Stimulated activated CD8-positive, alpha-beta memory T cell treated with anti-CD3 and anti-CD28 coated beads, Interleukin-15, amount 100 ng/mL, for 24 hours (primary cell): ENCODE results near the gene FMNL3.
"Not testable (repeated sequence)": the region's sequence is repeated elsewhere in the genome, so short reads cannot be mapped to it uniquely, and the experiment has no call there.

Source experiments
- DNase-seq: peaks from one replicate; pipeline ENCODE4 v3.0.0-alpha.2; 2020; ENCODE audit warnings: low read depth

The FMNL3 gene

GRCh38 chr12:49716553-49716952 lies 9.3 kb upstream of the FMNL3 start:
- no peak for DNase-seq

GRCh38 chr12:49713952-49714351 lies 6.7 kb upstream of the FMNL3 start:
- DNase-seq: not testable (repeated sequence)

- DNase-seq: no peak
Measured at GRCh38 chr12:49708851-49709250, 1.6 kb upstream of the FMNL3 start.

- no peak for DNase-seq
Measured at GRCh38 chr12:49707812-49708147, 575 bp upstream of the FMNL3 start.

- DNase-seq: no peak
Measured at GRCh38 chr12:49706351-49707127, 666 bp downstream of the FMNL3 start.

GRCh38 chr12:49705479-49706134 lies 1.6 kb downstream of the FMNL3 start:
- no peak for DNase-seq

GRCh38 chr12:49703647-49704137 lies 3.5 kb downstream of the FMNL3 start:
- no peak for DNase-seq

GRCh38 chr12:49702676-49703215 lies 4.5 kb downstream of the FMNL3 start:
- no peak for DNase-seq

- DNase-seq: no peak
Measured at GRCh38 chr12:49702009-49702408, 5.2 kb downstream of the FMNL3 start.

GRCh38 chr12:49698619-49699545 lies 8.3 kb downstream of the FMNL3 start:
- DNase-seq: no peak

GRCh38 chr12:49697808-49698207 lies 9.4 kb downstream of the FMNL3 start:
- no peak for DNase-seq

- DNase-seq: no peak
Measured at GRCh38 chr12:49696723-49697122, 10.5 kb downstream of the FMNL3 start.

GRCh38 chr12:49693931-49694444 lies 13.2 kb downstream of the FMNL3 start:
- no peak for DNase-seq

GRCh38 chr12:49692851-49693250 lies 14.4 kb downstream of the FMNL3 start:
- DNase-seq: no peak

- DNase-seq: no peak
Measured at GRCh38 chr12:49689785-49690184, 17.4 kb downstream of the FMNL3 start.

GRCh38 chr12:49689237-49689636 lies 18.0 kb downstream of the FMNL3 start:
- DNase-seq: no peak

- no peak for DNase-seq
Measured at GRCh38 chr12:49687941-49688340, 19.3 kb downstream of the FMNL3 start.

- no peak for DNase-seq
Measured at GRCh38 chr12:49684310-49684854, 22.8 kb downstream of the FMNL3 start.

- DNase-seq: no peak
Measured at GRCh38 chr12:49683599-49684309, 23.5 kb downstream of the FMNL3 start.

GRCh38 chr12:49680075-49680474 lies 27.1 kb downstream of the FMNL3 start:
- DNase-seq: no peak

GRCh38 chr12:49678711-49679110 lies 28.5 kb downstream of the FMNL3 start:
- no peak for DNase-seq
